Stomach (tissue), 9 donors: ENCODE data around the gene GLTPD2. TPM values are rescaled to one million over a fixed set of nuclear protein-coding genes. Genes with fewer than 3 reads are reported as not detected.

ENCODE experiments used
- DNase-seq, 2 donors: peaks; one replicate each; pipeline versions ENCODE4 v3.0.0 to v3.0.0-alpha.2; 2013 to 2019
- H3K27ac ChIP-seq, 5 donors: fragments of 200-600 bp in 4 of 5; sonication (generic) in 4 of 5; one replicate each; pipeline ENCODE4 v1.5.1; 2013 to 2019; ENCODE audit warnings: mild to moderate bottlenecking in 1 of 5, moderate library complexity in 1 of 5
- H3K27me3 ChIP-seq, 3 donors: fragments of 200-600 bp; sonication (generic); one replicate each; pipeline ENCODE4 v1.5.1; 2017 to 2019; ENCODE audit warnings: mixed run types in 1 of 3
- H3K36me3 ChIP-seq, 4 donors: fragments of 200-600 bp; sonication (generic); 1 replicate in 3 of 4; 2 replicates in 1 of 4; pipeline ENCODE4 v1.5.1; 2016 to 2019
- H3K4me1 ChIP-seq, 4 donors: fragments of 200-600 bp; sonication (generic); one replicate each; pipeline ENCODE4 v1.5.1; 2016 to 2019
- H3K4me3 ChIP-seq, 4 donors: fragments of 200-600 bp; sonication (generic) in 3 of 4; one replicate each; pipeline ENCODE4 v1.5.1; 2016 to 2019; ENCODE audit warnings: mild to moderate bottlenecking in 1 of 4
- H3K9me3 ChIP-seq, 4 donors: fragments of 200-600 bp; sonication (generic); one replicate each; pipeline ENCODE4 v1.5.1; 2016 to 2019
- CTCF ChIP-seq, 7 experiments: fragments of 450-650 bp in 4 of 7; fragments of 200-600 bp in 3 of 7; sonication (generic) in 3 of 7; IDR thresholded peaks; one replicate each; pipeline ENCODE4 v1.5.1; 2016 to 2019; ENCODE audit warnings: antibody characterized with exemption in 7 of 7, control low read depth in 2 of 7, mild to moderate bottlenecking in 1 of 7
- EP300 ChIP-seq: sonication (generic); formaldehyde crosslinking; IDR thresholded peaks from one replicate; pipeline ENCODE4 v1.6.1; 2017; ENCODE audit warnings: antibody characterized with exemption
- POLR2A ChIP-seq, 4 donors: fragments of 450-650 bp; IDR thresholded peaks; one replicate each; pipeline ENCODE4 v1.6.1; 2016; ENCODE audit warnings: antibody characterized with exemption in 4 of 4, control low read depth in 2 of 4, mild to moderate bottlenecking in 1 of 4, moderate library complexity in 1 of 4
- POLR2AphosphoS5 ChIP-seq, 3 donors: sonication (generic); formaldehyde crosslinking; IDR thresholded peaks; one replicate each; pipeline ENCODE4 v1.6.1; 2016; ENCODE audit warnings: antibody characterized with exemption in 3 of 3
- WGBS, 5 donors: extraction: QIAGEN DNeasy Blood & Tissue Kit in 3 of 5; methylation state at CpG; one replicate each; pipeline versions ENCODE4 v1.1.5 to v1.1.7; 2013 to 2018; 5-methylcytosine and 5-hydroxymethylcytosine counted together
- intact Hi-C: fragments of 100-400 bp; cut with DNase I; formaldehyde crosslinking; loops from one replicate; pipeline ENCODE4 v1.15.1; 2023; ENCODE audit warnings: low total_unique reads
- polyA plus RNA-seq, 3 donors: library from polyadenylated mRNA; stranded (reverse); fragments of 200-250 nt; gene quantifications; one replicate each; pipeline ENCODE4 v1.2.3, GENCODE V29; 2013
- total RNA-seq, 5 donors: library from RNA; depleted of rRNA; stranded (reverse); fragments of >200 nt; gene quantifications; one replicate each; pipeline versions ENCODE4 v1.1.0 to v1.2.3, GENCODE V29; 2014 to 2016
- donor health status: healthy with polysubstance abuse.
- donor health status: Bipolar disorder and iron deficiency.
- donor health status: healthy.

Gene GLTPD2
- total and polyA plus RNA-seq, 8 donors = 0.15 TPM; not detected in 7

GRCh38 chr17:4789951-4790704 lies 1.4 kb downstream of the GLTPD2 start:
- Histone ChIP-seq H3K4me3 (peak overlapping the region; percentile 54 to 76 (median 66)), H3K4me1 (peaks cover 38 to 54% (median 47%) of the 10 kb centered on the region in 4 donors), H3K27me3 (peaks cover 0 to 20% (median 12%) of the 10 kb centered on the region in 3 donors), H3K27ac (peak overlapping the region; percentile 94 to 99 (median 98)), H3K9me3 (no peaks in the 10 kb centered on the region), H3K36me3 (no peaks in the 10 kb centered on the region)
- intact Hi-C loops = loop anchor here (5.0 to 10.0 kb wide), 3 partner anchors 55 to 92 kb away; partner anchors contain the start of genes CXCL16, MED11, PELP1 and ZMYND15
- 0 to 1% (median 0%) methylated on average over 38 to 91 of the region's 91 CpGs for WGBS, 5 donors
- TF ChIP-seq POLR2A (IDR thresholded peaks at IDR 0.05) = peak in 2 of 4 donors; percentile 70 to 75
- TF ChIP-seq EP300 = no peak
- TF ChIP-seq POLR2AphosphoS5 (IDR thresholded peaks at IDR 0.05) = peak; percentile 41 to 87 (median 85)
- peak in 5 of 7 experiments; percentile 50 to 90 (median 79) for TF ChIP-seq CTCF (IDR thresholded peaks at IDR 0.05)
- peak; percentile 90 to 95 for DNase-seq

GRCh38 chr17:4790705-4791088 lies 1.9 kb downstream of the GLTPD2 start:
- Histone ChIP-seq H3K9me3 (no peaks in the 10 kb centered on the region), H3K4me3 (peak overlapping the region; percentile 54 to 76 (median 66)), H3K36me3 (no peaks in the 10 kb centered on the region), H3K4me1 (peaks cover 36 to 51% (median 45%) of the 10 kb centered on the region in 4 donors), H3K27ac (peak overlapping the region; percentile 94 to 99 (median 98)), H3K27me3 (peaks cover 0 to 15% (median 7%) of the 10 kb centered on the region in 3 donors)
- no peak for TF ChIP-seq POLR2A (IDR thresholded peaks at IDR 0.05)
- TF ChIP-seq EP300 = no peak
- TF ChIP-seq CTCF (IDR thresholded peaks at IDR 0.05) = no peak
- TF ChIP-seq POLR2AphosphoS5 (IDR thresholded peaks at IDR 0.05) = no peak
- intact Hi-C loops = no loop called here
- no peak for DNase-seq
- WGBS, 5 donors = 19 to 52% (median 33%) methylated on average over 7 of the region's 7 CpGs

GRCh38 chr17:4795168-4795567 lies 6.4 kb downstream of the GLTPD2 start:
- Histone ChIP-seq H3K27me3 (no peaks in the 10 kb centered on the region), H3K27ac (peak overlapping the region in 4 of 5 donors; percentile 77 to 88 (median 84)), H3K36me3 (peaks cover 13 to 30% (median 26%) of the 10 kb centered on the region in 4 donors), H3K4me1 (peaks cover 14 to 27% (median 20%) of the 10 kb centered on the region in 4 donors), H3K4me3 (peak overlapping the region in 2 of 4 donors; percentile 79 to 92), H3K9me3 (no peaks in the 10 kb centered on the region)
- TF ChIP-seq EP300 = no peak
- TF ChIP-seq POLR2AphosphoS5 (IDR thresholded peaks at IDR 0.05) = no peak
- TF ChIP-seq POLR2A (IDR thresholded peaks at IDR 0.05) = no peak
- TF ChIP-seq CTCF (IDR thresholded peaks at IDR 0.05) = no peak
- no peak for DNase-seq
- intact Hi-C loops = no loop called here
- WGBS, 5 donors = 94 to 100% (median 98%) methylated on average over 1 of the region's 1 CpG

- TF ChIP-seq CTCF (IDR thresholded peaks at IDR 0.05) = no peak
- TF ChIP-seq EP300 = no peak
- no peak for TF ChIP-seq POLR2AphosphoS5 (IDR thresholded peaks at IDR 0.05)
- TF ChIP-seq POLR2A (IDR thresholded peaks at IDR 0.05) = no peak
- H3K4me3 ChIP-seq = peak overlapping the region; percentile 72 to 99 (median 86)
- H3K36me3 ChIP-seq = peaks cover 13 to 30% (median 26%) of the 10 kb centered on the region in 4 donors
- peak in 1 of 2 donors; percentile 54 for DNase-seq
- no peaks in the 10 kb centered on the region for H3K27me3 ChIP-seq
- H3K9me3 ChIP-seq = no peaks in the 10 kb centered on the region
- 0 to 2% (median 1%) methylated on average over 7 of the region's 7 CpGs for WGBS, 5 donors
- H3K4me1 ChIP-seq = peaks cover 14 to 21% (median 17%) of the 10 kb centered on the region in 4 donors
- intact Hi-C loops = no loop called here
- H3K27ac ChIP-seq = peak overlapping the region in 4 of 5 donors; percentile 77 to 88 (median 84)
Measured at GRCh38 chr17:4796552-4796920, 7.8 kb downstream of the GLTPD2 start.
